ENCODE results near the gene ANO6. TPM values are rescaled to one million over a fixed set of nuclear protein-coding genes. Genes with fewer than 3 reads are reported as not detected.

The ANO6 gene
- total and polyA plus RNA-seq, 2 donors (not counting 1 experiment from before 2014, with no cell fraction given) = 6.6 to 19.5 TPM

DNA sequence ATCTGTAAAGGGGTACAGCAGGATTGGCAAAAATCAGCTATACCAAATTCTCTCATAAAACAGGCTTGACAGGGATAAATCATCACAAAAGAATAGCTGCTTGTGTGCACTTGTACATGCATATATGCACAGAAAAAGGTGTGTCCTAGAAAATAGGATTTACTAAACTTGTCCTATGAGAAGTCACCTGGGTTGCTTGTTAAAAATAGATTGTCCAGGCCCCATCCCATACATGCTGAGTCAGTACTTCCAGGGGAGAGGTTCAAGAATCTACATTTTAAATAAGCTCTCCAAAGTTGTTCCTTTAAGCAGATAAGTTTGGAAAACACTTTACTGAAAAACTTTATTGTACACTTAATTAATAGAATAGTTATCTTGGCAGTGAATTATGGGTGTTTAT is 123.1 kb downstream of the ANO6 start:
- H3K27me3 ChIP-seq (replicated peaks in 1 of 4; ENCODE audit: control extremely low read depth in 1 of 4, control insufficient read depth in 3 of 4, insufficient read depth in 4 of 4, low read length in 3 of 4) = no peaks in the 10 kb centered on the region
- CTCF ChIA-PET = interaction anchor here (1.0 kb wide), 1 partner anchor 16 kb away, joined by 3 read pairs; no protein-coding TSS in a partner anchor
- H3K4me2 ChIP-seq (replicated peaks; ENCODE audit: low read depth, low read length, poor library complexity, severe bottlenecking) = no peak overlapping the region
- intact Hi-C loops (cut with micrococcal nuclease) = no loop called here
- POLR2A ChIA-PET = no interaction called here
- H3K79me2 ChIP-seq (ENCODE audit: control insufficient read depth, insufficient read depth, low read length) = no peaks in the 10 kb centered on the region
- DNase-seq (no peak), ATAC-seq (ENCODE audit: low read depth) (no peak)
- H3K4me3 ChIP-seq (ENCODE audit: control extremely low read depth in 1 of 5, extremely low read depth in 1 of 5, insufficient read depth in 1 of 5, low read depth in 2 of 5, low read length in 4 of 5) = no peak overlapping the region
- H3K36me3 ChIP-seq (replicated peaks in 1 of 2; ENCODE audit: control extremely low read depth in 1 of 2, control insufficient read depth in 1 of 2, extremely low read depth in 1 of 2, insufficient read depth in 2 of 2, low read length in 1 of 2) = no peaks in the 10 kb centered on the region
- H3K9ac ChIP-seq (ENCODE audit: low read length) = no peak overlapping the region
- no peaks in the 10 kb centered on the region for H3K27me3 Mint-ChIP-seq
- H3K27ac Mint-ChIP-seq = no peak overlapping the region
- no peak overlapping the region for H2AFZ ChIP-seq (ENCODE audit: insufficient read depth, low read depth, low read length, poor library complexity, severe bottlenecking)
- TF ChIP-seq, protein P1, sequence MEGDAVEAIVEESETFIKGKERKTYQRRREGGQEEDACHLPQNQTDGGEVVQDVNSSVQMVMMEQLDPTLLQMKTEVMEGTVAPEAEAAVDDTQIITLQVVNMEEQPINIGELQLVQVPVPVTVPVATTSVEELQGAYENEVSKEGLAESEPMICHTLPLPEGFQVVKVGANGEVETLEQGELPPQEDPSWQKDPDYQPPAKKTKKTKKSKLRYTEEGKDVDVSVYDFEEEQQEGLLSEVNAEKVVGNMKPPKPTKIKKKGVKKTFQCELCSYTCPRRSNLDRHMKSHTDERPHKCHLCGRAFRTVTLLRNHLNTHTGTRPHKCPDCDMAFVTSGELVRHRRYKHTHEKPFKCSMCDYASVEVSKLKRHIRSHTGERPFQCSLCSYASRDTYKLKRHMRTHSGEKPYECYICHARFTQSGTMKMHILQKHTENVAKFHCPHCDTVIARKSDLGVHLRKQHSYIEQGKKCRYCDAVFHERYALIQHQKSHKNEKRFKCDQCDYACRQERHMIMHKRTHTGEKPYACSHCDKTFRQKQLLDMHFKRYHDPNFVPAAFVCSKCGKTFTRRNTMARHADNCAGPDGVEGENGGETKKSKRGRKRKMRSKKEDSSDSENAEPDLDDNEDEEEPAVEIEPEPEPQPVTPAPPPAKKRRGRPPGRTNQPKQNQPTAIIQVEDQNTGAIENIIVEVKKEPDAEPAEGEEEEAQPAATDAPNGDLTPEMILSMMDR (IDR thresholded peaks at IDR 0.05) = no peak
- H3K9me3 Mint-ChIP-seq (ENCODE audit: insufficient read depth) = no peaks in the 10 kb centered on the region
- no peaks in the 10 kb centered on the region for H4K20me1 ChIP-seq (ENCODE audit: control insufficient read depth, insufficient read depth, low read length, poor library complexity, severe bottlenecking)
- H3K4me3 Mint-ChIP-seq = no peak overlapping the region
- H3K27ac ChIP-seq (ENCODE audit: low read length in 2 of 2) = no peak overlapping the region
- H3K4me1 Mint-ChIP-seq = no peaks in the 10 kb centered on the region
- H3K9me3 ChIP-seq (ENCODE audit: control extremely low read depth in 1 of 3, control insufficient read depth in 2 of 3, insufficient read depth in 1 of 3, low read length in 2 of 3) = no peaks in the 10 kb centered on the region
- H3K4me1 ChIP-seq (ENCODE audit: control insufficient read depth in 2 of 2, insufficient read depth in 2 of 2, low read length in 2 of 2) = no peaks in the 10 kb centered on the region

DNA sequence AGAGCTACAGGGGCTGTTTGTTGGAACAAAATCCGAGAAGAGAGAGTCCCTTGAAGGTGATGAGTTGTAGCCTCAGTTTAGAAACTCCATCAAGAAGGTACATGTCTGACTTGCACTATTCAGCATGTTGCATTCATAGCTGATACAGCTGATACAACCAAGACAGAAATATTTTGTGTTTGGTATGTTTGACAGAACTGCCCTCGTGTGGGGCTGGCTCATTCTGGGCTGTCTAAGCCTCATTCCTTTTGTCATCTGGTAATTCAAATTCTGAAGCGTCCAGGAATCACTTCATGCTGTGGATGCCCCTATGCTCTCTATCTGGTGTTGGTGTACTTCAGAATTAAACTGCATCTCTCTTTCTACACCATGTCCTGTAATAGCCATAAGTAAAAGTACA is 126.3 kb downstream of the ANO6 start:
- Histone ChIP-seq H3K36me3 (replicated peaks in 1 of 2; ENCODE audit: control extremely low read depth in 1 of 2, control insufficient read depth in 1 of 2, extremely low read depth in 1 of 2, insufficient read depth in 2 of 2, low read length in 1 of 2) (peaks cover 0 to 1% of the 10 kb centered on the region in 2 experiments), H3K4me2 (replicated peaks; ENCODE audit: low read depth, low read length, poor library complexity, severe bottlenecking) (no peak overlapping the region), H3K9me3 (ENCODE audit: control extremely low read depth in 1 of 3, control insufficient read depth in 2 of 3, insufficient read depth in 1 of 3, low read length in 2 of 3) (no peaks in the 10 kb centered on the region), H3K9ac (ENCODE audit: low read length) (no peak overlapping the region), H3K27ac (ENCODE audit: low read length in 2 of 2) (no peak overlapping the region), H3K4me1 (ENCODE audit: control insufficient read depth in 2 of 2, insufficient read depth in 2 of 2, low read length in 2 of 2) (no peaks in the 10 kb centered on the region), H2AFZ (ENCODE audit: insufficient read depth, low read depth, low read length, poor library complexity, severe bottlenecking) (no peak overlapping the region), H4K20me1 (ENCODE audit: control insufficient read depth, insufficient read depth, low read length, poor library complexity, severe bottlenecking) (no peaks in the 10 kb centered on the region), H3K4me3 (ENCODE audit: control extremely low read depth in 1 of 5, extremely low read depth in 1 of 5, insufficient read depth in 1 of 5, low read depth in 2 of 5, low read length in 4 of 5) (no peak overlapping the region), H3K27me3 (replicated peaks in 1 of 4; ENCODE audit: control extremely low read depth in 1 of 4, control insufficient read depth in 3 of 4, insufficient read depth in 4 of 4, low read length in 3 of 4) (no peaks in the 10 kb centered on the region), H3K79me2 (ENCODE audit: control insufficient read depth, insufficient read depth, low read length) (no peaks in the 10 kb centered on the region)
- DNase-seq (no peak), ATAC-seq (ENCODE audit: low read depth) (no peak)
- H3K27me3 Mint-ChIP-seq = no peaks in the 10 kb centered on the region
- no peaks in the 10 kb centered on the region for H3K9me3 Mint-ChIP-seq (ENCODE audit: insufficient read depth)
- no peaks in the 10 kb centered on the region for H3K4me1 Mint-ChIP-seq
- ChIA-PET CTCF (no interaction called here), POLR2A (no interaction called here)
- TF ChIP-seq, protein P1 (IDR thresholded peaks at IDR 0.05) = no peak
- TF ChIP-seq EZH2 (IDR thresholded peaks at IDR 0.05; ENCODE audit: borderline replicate concordance, insufficient read depth, low read depth, low read length, poor library complexity, severe bottlenecking) = no peak
- intact Hi-C loops (cut with micrococcal nuclease) = no loop called here
- no peak overlapping the region for H3K27ac Mint-ChIP-seq
- 100% methylated on average over 1 of the region's 3 CpGs for WGBS (ENCODE audit: insufficient coverage)
- H3K4me3 Mint-ChIP-seq = no peak overlapping the region

All from B cell (primary cell).